ENCODE data around the gene CXCL16.

DNA sequence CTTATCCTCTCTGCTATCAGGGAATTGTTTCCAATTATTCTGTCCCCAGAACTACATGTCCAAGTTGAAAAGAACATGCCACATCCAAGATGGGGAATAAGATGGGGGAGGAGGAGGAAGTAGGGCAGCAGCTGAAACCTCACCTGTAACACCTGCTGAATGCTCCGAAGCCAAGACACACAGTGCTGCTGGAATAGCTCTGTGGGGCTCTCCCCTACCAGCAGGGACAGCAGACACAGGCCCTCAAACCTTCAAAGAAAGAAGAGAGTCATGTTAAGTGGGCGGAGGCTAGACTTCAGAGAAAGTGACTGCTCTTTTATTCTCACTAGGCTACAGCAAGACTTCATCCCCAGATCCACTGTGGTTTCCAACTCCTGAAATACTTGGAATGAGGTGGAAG is 49.0 kb downstream of the CXCL16 start:
- TF ChIP-seq, protein P1, sequence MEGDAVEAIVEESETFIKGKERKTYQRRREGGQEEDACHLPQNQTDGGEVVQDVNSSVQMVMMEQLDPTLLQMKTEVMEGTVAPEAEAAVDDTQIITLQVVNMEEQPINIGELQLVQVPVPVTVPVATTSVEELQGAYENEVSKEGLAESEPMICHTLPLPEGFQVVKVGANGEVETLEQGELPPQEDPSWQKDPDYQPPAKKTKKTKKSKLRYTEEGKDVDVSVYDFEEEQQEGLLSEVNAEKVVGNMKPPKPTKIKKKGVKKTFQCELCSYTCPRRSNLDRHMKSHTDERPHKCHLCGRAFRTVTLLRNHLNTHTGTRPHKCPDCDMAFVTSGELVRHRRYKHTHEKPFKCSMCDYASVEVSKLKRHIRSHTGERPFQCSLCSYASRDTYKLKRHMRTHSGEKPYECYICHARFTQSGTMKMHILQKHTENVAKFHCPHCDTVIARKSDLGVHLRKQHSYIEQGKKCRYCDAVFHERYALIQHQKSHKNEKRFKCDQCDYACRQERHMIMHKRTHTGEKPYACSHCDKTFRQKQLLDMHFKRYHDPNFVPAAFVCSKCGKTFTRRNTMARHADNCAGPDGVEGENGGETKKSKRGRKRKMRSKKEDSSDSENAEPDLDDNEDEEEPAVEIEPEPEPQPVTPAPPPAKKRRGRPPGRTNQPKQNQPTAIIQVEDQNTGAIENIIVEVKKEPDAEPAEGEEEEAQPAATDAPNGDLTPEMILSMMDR (conservative IDR thresholded peaks at IDR 0.05; ENCODE audit: low read depth, low read length) = no peak
- TF ChIP-seq EZH2 (IDR thresholded peaks at IDR 0.05; ENCODE audit: borderline replicate concordance, low read depth, low read length, poor library complexity, severe bottlenecking) = no peak

All from A673 (cell line).